ENCODE results near the gene SMAD3.

DNA sequence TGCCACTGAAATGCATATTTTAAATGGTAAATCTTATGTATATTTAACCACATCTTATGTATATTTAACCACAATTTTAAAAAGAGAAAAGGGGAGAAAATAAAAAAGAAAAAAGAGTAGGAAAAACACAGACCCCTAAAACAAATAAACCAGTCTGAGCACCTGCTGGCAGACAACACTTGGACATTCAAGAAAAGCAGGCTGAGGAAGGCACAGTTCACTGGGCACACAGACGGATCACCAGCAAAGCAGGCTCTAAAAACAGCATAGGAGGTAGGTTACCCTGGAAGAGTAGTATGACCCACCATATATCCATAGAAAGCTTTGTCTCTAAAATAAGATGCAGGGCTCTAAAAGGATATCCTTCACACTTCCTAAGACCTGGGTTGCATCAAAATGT lies 162.0 kb downstream of the SMAD3 start:
- TF ChIP-seq POLR2A (IDR thresholded peaks at IDR 0.05; ENCODE audit: low read length), result no peak
- TF ChIP-seq GATA1 (IDR thresholded peaks at IDR 0.05; ENCODE audit: low read depth, low read length), result no peak

All from erythroblast (primary cell).